ENCODE results near the gene NOC2L.
"Not testable (repeated sequence)": the region's sequence is repeated elsewhere in the genome, so short reads cannot be mapped to it uniquely, and the experiment has no call there.

The NOC2L gene

DNA sequence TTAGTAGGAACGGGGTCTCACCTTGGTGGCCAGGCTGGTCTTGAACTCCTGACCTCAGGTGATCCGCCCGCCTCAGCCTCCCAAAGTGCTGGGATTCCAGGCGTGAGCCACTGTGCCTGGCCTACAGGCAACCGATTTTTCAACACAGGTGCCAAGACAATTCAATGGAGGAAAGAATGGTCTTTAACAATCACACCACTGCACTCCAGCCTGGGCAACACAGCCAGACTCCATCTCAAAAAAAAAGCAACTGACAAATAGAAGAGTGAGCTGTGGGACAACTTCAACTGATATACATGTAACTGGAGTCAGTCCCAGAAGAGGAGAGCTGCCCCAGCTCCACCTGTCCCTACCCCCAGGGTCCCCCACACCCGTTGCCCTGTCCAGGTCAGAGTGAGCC is 35.5 kb upstream of the NOC2L start:
- DNase-seq (ENCODE audit: low read depth in 1 of 2, low spot score in 1 of 2), result not testable (repeated sequence)

DNA sequence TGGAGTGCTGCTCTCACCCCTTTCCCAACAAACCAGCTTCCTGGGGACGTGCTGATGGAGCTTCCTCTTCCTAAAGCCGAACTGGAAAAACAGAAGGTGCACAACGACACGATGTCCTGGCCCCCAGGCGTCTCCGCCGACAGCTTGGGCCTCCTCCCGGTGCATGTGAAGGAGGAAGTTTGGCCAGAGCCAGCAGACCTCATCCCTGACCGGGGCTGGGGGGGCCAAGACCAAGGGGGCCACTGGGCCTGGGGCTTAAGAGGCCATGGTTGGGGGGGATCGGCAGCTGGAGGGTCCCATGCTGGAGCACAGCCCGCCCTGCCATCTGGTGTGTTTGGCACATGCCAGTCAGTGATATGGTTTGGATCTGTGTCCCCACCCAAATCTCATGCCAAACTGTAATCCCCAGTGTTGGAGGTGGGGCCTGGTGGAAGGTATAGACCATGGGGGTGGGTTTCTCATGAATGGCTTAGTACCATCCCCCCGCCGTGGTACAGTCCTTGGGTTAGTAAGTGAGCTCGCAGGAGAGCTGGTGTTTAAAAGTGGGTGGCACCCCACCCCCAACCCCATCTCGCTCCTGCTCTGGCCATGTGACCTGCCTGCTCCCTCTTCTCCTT is 34.4 kb upstream of the NOC2L start:
- DNase-seq (ENCODE audit: low read depth in 1 of 2, low spot score in 1 of 2), result no peak

DNA sequence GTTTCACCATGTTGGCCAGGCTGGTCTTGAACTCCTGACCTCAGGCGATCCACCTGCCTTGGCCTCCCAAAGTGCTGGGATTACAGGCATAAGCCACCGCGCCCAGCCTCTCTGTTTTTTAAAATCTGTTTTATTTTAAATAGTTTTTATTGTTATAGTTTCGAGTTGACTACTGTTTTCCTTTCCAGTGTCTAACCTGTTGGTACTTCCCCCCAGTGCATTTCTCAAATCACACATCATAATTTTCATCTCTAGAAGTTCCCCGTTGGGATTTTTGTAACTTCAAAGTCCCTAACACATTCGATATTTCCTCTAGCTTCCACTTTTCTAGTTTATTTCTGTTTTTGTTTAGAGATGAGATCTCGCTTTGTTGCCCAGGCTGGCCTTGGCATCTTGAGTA is 33.3 kb upstream of the NOC2L start:
- DNase-seq (ENCODE audit: low read depth in 1 of 2, low spot score in 1 of 2), result no peak

GRCh38 chr1:991895-992294 is 32.8 kb upstream of the NOC2L start:
- DNase-seq (ENCODE audit: low read depth in 1 of 2, low spot score in 1 of 2), result no peak

- not testable (repeated sequence) for DNase-seq (ENCODE audit: low read depth in 1 of 2, low spot score in 1 of 2)
Measured at GRCh38 chr1:991275-991674, 32.2 kb upstream of the NOC2L start.

GRCh38 chr1:988061-988460 is 29.0 kb upstream of the NOC2L start:
- DNase-seq (ENCODE audit: low read depth in 1 of 2, low spot score in 1 of 2), result not testable (repeated sequence)

DNA sequence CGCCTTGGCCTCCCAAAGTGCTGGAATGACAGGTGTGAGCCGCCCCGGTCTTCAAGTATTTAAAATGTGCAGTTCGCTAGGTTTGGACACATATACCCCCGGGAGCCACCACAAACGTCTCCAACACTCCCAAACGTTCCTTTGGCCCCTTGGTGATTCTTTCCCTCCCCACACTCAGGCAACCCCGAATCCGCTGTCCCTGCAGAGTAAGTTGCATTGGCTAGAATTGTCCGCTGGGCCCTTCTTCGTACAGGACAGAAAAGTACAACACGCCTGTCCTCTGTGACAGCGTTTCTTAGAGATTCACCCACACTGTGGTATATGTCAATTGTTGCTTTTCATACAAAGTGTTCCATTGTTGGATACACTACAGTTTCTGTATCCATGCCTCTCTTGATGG is 26.1 kb upstream of the NOC2L start:
- no peak for DNase-seq (ENCODE audit: low read depth in 1 of 2, low spot score in 1 of 2)

DNA sequence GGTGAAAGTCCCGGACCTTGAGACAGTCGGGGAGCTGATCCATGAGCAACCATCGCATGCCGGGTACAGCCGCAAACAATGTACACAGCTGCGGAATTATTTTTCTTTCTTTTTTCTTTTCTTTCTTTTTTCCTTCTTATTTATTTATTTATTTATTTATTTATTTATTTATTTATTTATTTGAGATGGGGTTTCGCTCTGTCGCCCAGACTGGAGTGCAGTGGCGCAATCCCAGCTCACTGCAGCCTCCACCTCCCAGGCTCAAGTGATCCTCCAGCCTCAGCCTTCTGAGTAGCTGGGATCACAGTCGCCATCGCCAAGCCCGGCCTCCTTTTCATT is 25.4 kb upstream of the NOC2L start:
- no peak for DNase-seq (ENCODE audit: low read depth in 1 of 2, low spot score in 1 of 2)

DNA sequence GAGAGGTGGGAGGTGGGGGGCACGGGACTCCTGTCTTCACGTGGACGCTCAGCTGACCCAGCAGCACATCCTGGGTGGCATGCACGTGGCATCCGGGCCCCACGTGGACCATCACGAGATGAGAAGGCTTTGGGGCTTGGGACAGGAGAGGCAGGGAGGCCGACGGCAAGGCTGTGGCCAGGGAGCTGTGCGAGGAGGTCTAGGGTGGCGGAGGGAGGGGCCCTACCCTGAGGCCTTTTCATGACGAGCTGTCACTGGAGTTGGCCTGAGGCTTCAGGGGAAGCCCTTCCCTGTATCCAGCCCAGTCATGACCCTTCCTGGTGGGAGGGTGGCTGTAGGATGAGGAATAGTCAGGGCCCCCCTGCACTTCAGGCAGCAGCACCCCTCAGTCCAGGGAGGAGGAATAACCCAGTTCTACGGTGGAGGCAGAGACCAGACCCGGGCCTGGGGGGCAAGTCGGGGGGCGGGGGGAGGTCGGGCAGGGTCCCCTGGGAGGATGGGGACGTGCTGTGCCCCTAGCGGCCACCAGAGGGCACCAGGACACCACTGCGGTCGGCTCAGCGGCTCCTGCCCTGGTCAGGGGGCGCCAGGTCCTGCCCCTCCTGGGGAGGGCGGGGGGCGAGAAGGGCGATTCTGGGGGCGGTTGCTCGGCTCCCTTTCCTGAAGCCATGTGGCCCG is 24.9 kb upstream of the NOC2L start:
- DNase-seq (ENCODE audit: low read depth in 1 of 2, low spot score in 1 of 2), result peak; percentile 34 to 53

GRCh38 chr1:982765-983436 is 23.8 kb upstream of the NOC2L start:
- DNase-seq (ENCODE audit: low read depth in 1 of 2, low spot score in 1 of 2), result no peak

DNA sequence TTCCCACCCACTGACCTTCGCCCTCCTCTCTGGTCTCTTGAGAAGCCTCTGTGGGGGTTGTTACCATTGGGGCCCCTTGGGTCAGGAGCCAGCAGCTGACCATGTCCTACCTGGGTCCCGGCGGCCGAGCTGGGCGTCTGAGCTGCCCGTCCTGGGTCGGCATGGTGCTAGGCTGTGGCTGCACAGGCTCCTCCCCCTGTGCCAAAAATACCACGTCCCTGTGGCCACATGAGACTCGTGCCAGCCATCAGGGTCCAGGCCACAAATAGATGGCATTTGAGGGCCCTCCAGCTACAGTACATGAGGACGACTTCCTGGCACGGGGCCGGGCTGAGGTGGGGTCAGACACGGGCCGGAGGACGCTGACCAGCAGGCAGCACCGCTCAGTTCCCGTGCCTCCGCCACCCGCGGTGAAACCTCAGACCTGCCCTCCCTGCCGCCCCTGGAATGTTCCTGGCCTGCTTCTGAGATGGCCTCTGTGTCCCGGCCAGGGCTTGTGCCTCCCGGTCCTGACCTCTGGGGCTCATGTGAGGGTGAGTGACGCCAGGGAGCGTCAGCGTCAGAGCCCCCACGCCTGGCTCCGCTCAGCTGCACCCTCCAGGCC is 23.0 kb upstream of the NOC2L start, which contains the start of gene PERM1:
Gene PERM1 (minus strand): TSS at position 139 of the 604 bp plus-strand sequence. CDS start 1,064 bp downstream, outside the sequence.
- no peak for DNase-seq (ENCODE audit: low read depth in 1 of 2, low spot score in 1 of 2)

GRCh38 chr1:981491-981954 is 22.5 kb upstream of the NOC2L start:
- DNase-seq (ENCODE audit: low read depth in 1 of 2, low spot score in 1 of 2), result no peak

DNA sequence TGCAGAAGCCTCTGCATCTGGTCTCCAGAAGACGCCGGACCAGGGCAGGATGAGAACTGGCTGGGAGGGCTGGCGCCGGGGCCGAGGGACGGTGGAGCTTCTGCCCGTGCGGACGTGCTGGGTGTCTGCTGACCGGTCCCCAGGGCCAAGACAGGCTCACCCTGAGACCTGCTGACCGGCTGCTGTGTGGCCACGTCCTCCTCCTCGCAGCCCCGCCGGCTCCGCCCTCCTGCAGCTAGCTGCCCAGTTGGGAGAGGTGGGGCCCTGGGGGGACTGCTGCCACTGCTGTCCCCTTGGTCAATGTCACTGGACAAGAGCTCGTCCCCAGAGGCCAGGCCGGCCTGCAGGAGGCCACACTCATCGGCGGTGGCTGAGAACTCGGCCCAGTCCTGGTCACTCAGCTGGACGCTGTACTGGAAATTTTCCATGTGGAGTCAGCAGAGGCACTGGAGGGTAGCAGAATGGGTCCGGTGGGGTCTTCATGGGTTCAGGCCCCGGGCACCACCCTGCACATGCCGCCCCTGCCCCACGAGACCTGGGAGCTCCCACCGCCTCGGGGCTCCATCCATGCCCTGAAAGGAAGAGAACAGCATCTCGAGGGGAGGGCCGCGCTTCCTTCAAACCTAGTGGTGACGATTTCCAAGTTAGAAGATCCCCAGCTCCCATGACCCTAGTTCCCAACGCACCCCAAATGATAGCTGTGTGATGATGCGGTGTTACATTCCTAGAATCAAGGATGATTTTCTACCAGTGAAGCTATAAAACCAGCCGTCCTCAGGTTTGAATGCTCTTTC is 21.7 kb upstream of the NOC2L start:
- no peak for DNase-seq (ENCODE audit: low read depth in 1 of 2, low spot score in 1 of 2)

- DNase-seq (ENCODE audit: low read depth in 1 of 2, low spot score in 1 of 2), result no peak
Measured at GRCh38 chr1:980137-980571, 21.1 kb upstream of the NOC2L start.

GRCh38 chr1:979744-980072 is 20.7 kb upstream of the NOC2L start:
- DNase-seq (ENCODE audit: low read depth in 1 of 2, low spot score in 1 of 2), result no peak

DNA sequence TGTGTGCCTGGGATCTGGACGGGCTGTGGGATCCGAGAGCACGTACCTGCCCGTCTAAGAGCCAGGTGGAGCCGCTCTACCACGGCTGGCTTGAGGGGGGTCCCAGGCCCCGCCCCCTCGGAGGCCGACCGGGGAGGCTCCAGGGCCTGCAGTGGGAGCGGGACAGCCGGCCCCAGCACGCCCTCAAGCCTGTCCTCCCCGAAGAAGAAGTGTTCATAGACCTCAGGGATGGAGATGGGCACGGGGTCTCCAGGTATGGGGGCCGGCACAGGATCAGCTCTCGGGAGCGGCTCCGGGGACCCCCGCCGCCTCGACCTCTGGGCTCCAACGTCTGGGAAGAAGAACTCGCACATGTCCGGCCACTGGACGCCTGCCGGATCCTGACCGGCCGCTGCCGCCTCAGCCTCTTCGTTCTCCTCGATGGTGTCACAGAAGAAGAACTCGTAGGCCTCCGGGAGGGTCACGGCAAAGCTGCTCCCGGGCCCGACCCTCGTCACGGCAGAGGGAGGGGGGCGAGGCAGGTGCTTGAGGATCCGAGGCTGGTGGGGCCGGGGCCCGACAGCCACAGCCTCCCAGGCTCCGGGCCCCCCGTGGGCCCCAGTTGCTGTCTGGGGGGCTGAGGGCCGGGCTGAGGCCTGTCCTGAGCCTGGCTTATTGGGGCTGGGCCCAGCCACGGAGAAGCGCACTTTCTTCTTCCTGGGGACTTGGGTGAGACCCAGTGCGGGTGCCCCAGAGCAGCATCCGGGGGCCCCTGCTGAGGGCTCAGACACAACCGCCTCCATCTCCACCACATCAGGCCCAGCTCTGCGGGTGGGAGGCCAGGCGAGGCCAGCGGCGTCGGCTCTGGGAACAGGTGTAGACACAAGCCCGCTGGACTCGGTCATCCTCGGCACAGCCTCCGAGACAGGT is 20.0 kb upstream of the NOC2L start:
- no peak for DNase-seq (ENCODE audit: low read depth in 1 of 2, low spot score in 1 of 2)

DNA sequence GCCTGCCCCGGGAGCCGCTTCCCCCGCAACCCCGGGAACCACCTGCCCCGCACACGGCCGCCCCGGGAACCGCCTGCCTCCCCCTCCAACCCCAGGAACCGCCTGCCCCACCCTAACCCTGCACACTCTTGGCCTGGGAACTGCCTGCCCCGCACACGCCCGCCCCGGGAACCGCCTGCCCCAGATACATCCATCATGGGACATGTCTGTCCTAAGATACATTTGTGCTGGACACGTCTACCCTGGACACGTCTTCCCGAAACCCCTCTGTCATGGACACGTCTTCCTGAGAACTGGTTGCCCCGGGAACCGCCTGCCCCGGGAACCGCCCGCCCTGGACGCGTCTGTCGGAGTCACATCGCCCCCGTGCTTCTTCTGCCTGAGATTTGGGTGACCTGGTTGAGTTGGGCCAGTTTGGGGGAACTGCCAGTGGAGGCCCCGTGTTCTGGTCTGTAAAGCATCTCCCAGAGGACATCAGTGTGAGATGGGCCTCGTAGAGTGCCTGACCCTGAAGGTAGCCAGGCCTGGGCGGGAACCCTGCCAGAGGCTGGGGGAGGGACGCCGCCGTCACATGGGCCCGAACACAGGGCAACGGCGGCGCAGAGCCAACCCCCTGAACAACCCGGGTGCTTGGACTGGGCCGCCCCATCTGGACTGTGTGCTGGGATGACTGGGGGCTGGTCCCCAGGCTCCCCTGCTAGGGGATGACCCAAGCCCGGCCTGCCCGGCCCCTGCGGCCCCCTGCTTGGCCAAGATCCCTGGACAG is 19.2 kb upstream of the NOC2L start:
- DNase-seq (ENCODE audit: low read depth in 1 of 2, low spot score in 1 of 2), result no peak

- not testable (repeated sequence) for DNase-seq (ENCODE audit: low read depth in 1 of 2, low spot score in 1 of 2)
Measured at GRCh38 chr1:976791-977190, 17.7 kb upstream of the NOC2L start.

- DNase-seq (ENCODE audit: low read depth in 1 of 2, low spot score in 1 of 2), result peak; percentile 38 to 57
Measured at GRCh38 chr1:975896-976683, 17.0 kb upstream of the NOC2L start.

All from stimulated activated CD4-positive, alpha-beta T cell treated with anti-CD3 and anti-CD28 coated beads, Interleukin-15, amount 100 ng/mL, for 1 hour (primary cell).